ENCODE results near the gene UQCRQ.
"Not testable (repeated sequence)": the region's sequence is repeated elsewhere in the genome, so short reads cannot be mapped to it uniquely, and the experiment has no call there.

Gene UQCRQ

GRCh38 chr5:132834057-132834456 is 32.4 kb upstream of the UQCRQ start:
- no peak for DNase-seq

GRCh38 chr5:132836852-132837251 is 29.6 kb upstream of the UQCRQ start:
- no peak for DNase-seq

GRCh38 chr5:132837868-132838267 is 28.6 kb upstream of the UQCRQ start:
- DNase-seq, result no peak

- no peak for DNase-seq
These were observed 27.7 kb upstream of the UQCRQ start for GRCh38 chr5:132838516-132839282.

GRCh38 chr5:132839426-132840301 is 26.8 kb upstream of the UQCRQ start:
- DNase-seq, result no peak

GRCh38 chr5:132840313-132840712 is 26.1 kb upstream of the UQCRQ start:
- DNase-seq, result no peak

- peak; percentile 55 for DNase-seq
These were observed 25.5 kb upstream of the UQCRQ start for GRCh38 chr5:132840896-132841295.

- no peak for DNase-seq
These were observed 25.1 kb upstream of the UQCRQ start for GRCh38 chr5:132841305-132841704.

- no peak for DNase-seq
These were observed 18.2 kb upstream of the UQCRQ start for GRCh38 chr5:132848270-132848669.

GRCh38 chr5:132849347-132849746 is 17.1 kb upstream of the UQCRQ start:
- DNase-seq, result no peak

GRCh38 chr5:132850066-132850465 is 16.4 kb upstream of the UQCRQ start:
- DNase-seq, result no peak

- no peak for DNase-seq
These were observed 13.1 kb upstream of the UQCRQ start for GRCh38 chr5:132853323-132853722.

GRCh38 chr5:132853790-132854189 is 12.7 kb upstream of the UQCRQ start:
- DNase-seq, result no peak

- no peak for DNase-seq
These were observed 12.1 kb upstream of the UQCRQ start for GRCh38 chr5:132854301-132854700.

- not testable (repeated sequence) for DNase-seq
These were observed 11.4 kb upstream of the UQCRQ start for GRCh38 chr5:132854992-132855391.

GRCh38 chr5:132856011-132856410 is 10.4 kb upstream of the UQCRQ start:
- no peak for DNase-seq

GRCh38 chr5:132859889-132860437 is 6.5 kb upstream of the UQCRQ start:
- no peak for DNase-seq

GRCh38 chr5:132860742-132861141 is 5.7 kb upstream of the UQCRQ start:
- no peak for DNase-seq

- DNase-seq, result no peak
These were observed 637 bp upstream of the UQCRQ start for GRCh38 chr5:132865668-132866341.

- DNase-seq, result peak; percentile 36
These were observed 607 bp downstream of the UQCRQ start for GRCh38 chr5:132867046-132867451.

- DNase-seq, result no peak
These were observed 2.3 kb downstream of the UQCRQ start for GRCh38 chr5:132868754-132869153.

GRCh38 chr5:132870801-132871200 is 4.4 kb downstream of the UQCRQ start:
- no peak for DNase-seq
